DOHH2 (cell line): ENCODE results near the gene ITGA11.

ENCODE experiments used
- H3F3A ChIP-seq: fragments of 200-600 bp; sonication (generic), shearing (Covaris generic); 2 replicates; pipeline ENCODE4 v1.6.0; 2016; ENCODE audit warnings: antibody characterized with exemption, mild to moderate bottlenecking; ENCODE audit not compliant: control insufficient read depth, insufficient read depth
- H3K27ac ChIP-seq: fragments of 200-600 bp; sonication (generic); 2 replicates; pipeline ENCODE4 v1.5.1; 2014; ENCODE audit warnings: low read depth, mild to moderate bottlenecking, low read length, moderate library complexity
- H3K27me3 ChIP-seq: fragments of 200-600 bp; sonication (generic); 2 replicates; pipeline ENCODE4 v1.6.1; 2014; ENCODE audit warnings: mild to moderate bottlenecking, low read length, mixed read lengths; ENCODE audit not compliant: control insufficient read depth
- H3K36me3 ChIP-seq: fragments of 200-600 bp; sonication (generic); 2 replicates; pipeline ENCODE4 v1.6.1; 2014; ENCODE audit warnings: mild to moderate bottlenecking, low read length, moderate library complexity, mixed read lengths; ENCODE audit not compliant: control insufficient read depth
- H3K4me1 ChIP-seq: fragments of 200-600 bp; sonication (generic); 2 replicates; pipeline ENCODE4 v1.6.1; 2014; ENCODE audit warnings: mild to moderate bottlenecking, low read length, mixed read lengths; ENCODE audit not compliant: control insufficient read depth
- H3K4me2 ChIP-seq: fragments of 200-600 bp; sonication (generic); 2 replicates; pipeline ENCODE4 v1.6.0; 2014; ENCODE audit warnings: mild to moderate bottlenecking, low read length, moderate library complexity
- H3K4me3 ChIP-seq: fragments of 200-600 bp; sonication (generic); 2 replicates; pipeline ENCODE4 v1.5.1; 2014; ENCODE audit warnings: mild to moderate bottlenecking, low read length, mixed read lengths
- H3K79me2 ChIP-seq: fragments of 200-600 bp; sonication (generic); 2 replicates; pipeline ENCODE4 v1.6.1; 2014; ENCODE audit warnings: mild to moderate bottlenecking, low read length, mixed read lengths; ENCODE audit not compliant: control insufficient read depth
- H3K9me2 ChIP-seq: fragments of 200-600 bp; sonication (generic); replicated peaks from 2 replicates; pipeline ENCODE4 v1.6.1; 2014; ENCODE audit warnings: mild to moderate bottlenecking, low read length, mixed read lengths; ENCODE audit not compliant: control insufficient read depth
- H3K9me3 ChIP-seq: fragments of 200-600 bp; sonication (generic); 2 replicates; pipeline ENCODE4 v1.6.1; 2014; ENCODE audit warnings: antibody characterized with exemption, low read length, mixed read lengths; ENCODE audit not compliant: control insufficient read depth, insufficient read depth
- H4K20me1 ChIP-seq: fragments of 200-600 bp; sonication (generic); 2 replicates; pipeline ENCODE4 v1.6.0; 2014; ENCODE audit warnings: low read depth, mild to moderate bottlenecking, antibody characterized with exemption, low read length, moderate library complexity; ENCODE audit not compliant: control insufficient read depth, insufficient read depth
- CTCF ChIP-seq: fragments of 200-600 bp; sonication (generic); IDR thresholded peaks from one replicate; pipeline ENCODE4 v1.5.1; 2014; ENCODE audit warnings: antibody characterized with exemption, mild to moderate bottlenecking, low read depth, low read length; ENCODE audit not compliant: poor library complexity, severe bottlenecking
- EZH2phosphoT487 ChIP-seq: fragments of 200-600 bp; sonication (generic); IDR thresholded peaks from 2 replicates; pipeline ENCODE4 v1.6.1; 2017; ENCODE audit warnings: borderline replicate concordance, mild to moderate bottlenecking, antibody characterized with exemption, low read length, moderate library complexity, mixed read lengths

Gene ITGA11

DNA sequence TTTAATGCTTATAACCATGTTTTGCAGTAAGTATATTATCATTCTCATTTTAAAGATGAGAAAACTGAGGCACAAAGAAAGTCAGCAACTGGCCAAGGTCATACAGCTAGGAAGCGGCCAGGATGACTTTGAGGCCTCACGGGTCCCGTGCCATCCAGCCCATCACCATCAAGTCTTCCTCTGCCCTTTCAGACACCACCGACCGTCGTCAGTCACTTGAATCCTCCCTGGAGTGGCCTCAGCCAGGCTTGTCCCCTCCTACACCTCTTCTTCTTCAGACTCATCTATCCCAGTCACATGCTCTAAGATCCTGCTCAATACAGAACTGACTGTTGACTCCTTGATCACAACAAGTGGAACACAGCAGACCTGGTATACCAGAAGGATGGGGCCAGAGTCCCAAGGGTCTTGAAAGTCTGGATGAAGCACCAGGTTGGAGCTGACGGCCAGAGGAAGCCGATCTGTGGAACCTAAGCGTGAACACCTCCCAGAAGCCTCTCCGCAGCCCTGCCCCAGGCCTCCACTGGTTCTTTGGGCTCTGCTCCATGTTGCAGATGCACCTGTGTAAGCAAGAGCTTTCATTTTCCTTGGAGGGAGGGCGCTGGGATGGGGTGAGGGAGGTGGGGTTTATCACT lies 22.1 kb downstream of the ITGA11 start:
- Histone ChIP-seq H3K4me3 (no peak overlapping the region), H4K20me1 (no peaks in the 10 kb centered on the region), H3K79me2 (no peaks in the 10 kb centered on the region), H3F3A (no peaks in the 10 kb centered on the region), H3K4me1 (no peaks in the 10 kb centered on the region), H3K27ac (no peak overlapping the region), H3K36me3 (no peaks in the 10 kb centered on the region), H3K27me3 (no peaks in the 10 kb centered on the region), H3K9me3 (no peaks in the 10 kb centered on the region), H3K9me2 (no peaks in the 10 kb centered on the region), H3K4me2 (no peak overlapping the region)
- TF ChIP-seq CTCF: no peak
- no peak for TF ChIP-seq EZH2phosphoT487

- Histone ChIP-seq H3F3A (no peaks in the 10 kb centered on the region), H4K20me1 (no peaks in the 10 kb centered on the region), H3K4me1 (no peaks in the 10 kb centered on the region), H3K36me3 (no peaks in the 10 kb centered on the region), H3K79me2 (no peaks in the 10 kb centered on the region), H3K4me2 (no peak overlapping the region), H3K27me3 (no peaks in the 10 kb centered on the region), H3K27ac (no peak overlapping the region), H3K9me3 (no peaks in the 10 kb centered on the region), H3K9me2 (no peaks in the 10 kb centered on the region), H3K4me3 (no peak overlapping the region)
- TF ChIP-seq EZH2phosphoT487 (no peak), CTCF (no peak)
These were observed 23.0 kb downstream of the ITGA11 start for GRCh38 chr15:68408971-68409370.

GRCh38 chr15:68407886-68408881 lies 23.8 kb downstream of the ITGA11 start:
- Histone ChIP-seq H3K9me3 (no peaks in the 10 kb centered on the region), H3F3A (no peaks in the 10 kb centered on the region), H3K27ac (no peak overlapping the region), H3K79me2 (no peaks in the 10 kb centered on the region), H3K4me2 (no peak overlapping the region), H3K27me3 (no peaks in the 10 kb centered on the region), H3K4me3 (no peak overlapping the region), H3K36me3 (no peaks in the 10 kb centered on the region), H4K20me1 (no peaks in the 10 kb centered on the region), H3K9me2 (no peaks in the 10 kb centered on the region), H3K4me1 (no peaks in the 10 kb centered on the region)
- TF ChIP-seq EZH2phosphoT487: no peak
- TF ChIP-seq CTCF: no peak
